GM12878 (cell line): ENCODE results near the gene PTPRD. TPM values are rescaled to one million over a fixed set of nuclear protein-coding genes. Genes with fewer than 3 reads are reported as not detected.

Experiments used
- ATAC-seq: fragments of 200-7000 bp; cut with Tn5 transposase; 3 replicates; pipeline ENCODE4 v1.9.1; 2020; ENCODE audit warnings: mild to moderate bottlenecking, moderate library complexity
- BruUV-seq: library from RNA; stranded (reverse); fragments of 400-500 nt; replicated peaks from 2 replicates; lab custom pipeline; 2021; lab: Mats Ljungman, UMichigan
- CTCF ChIA-PET: fragments of 300-600 bp; sonication (Branson Sonifier 250); formaldehyde crosslinking; extraction: SDS; loops from one replicate; lab custom pipeline; 2021; ENCODE audit warnings: inconsistent platforms; lab: Yijun Ruan, JAX
- POLR2A ChIA-PET: fragments of 350-600 bp; formaldehyde crosslinking; extraction: SDS; loops from one replicate; lab custom pipeline; 2021; ENCODE audit warnings: inconsistent platforms; lab: Charles Lee
- RAD21 ChIA-PET: fragments of 300-600 bp; sonication (Branson Sonifier 250); formaldehyde crosslinking; loops from one replicate; lab custom pipeline; 2023; ENCODE audit warnings: antibody characterized with exemption; ENCODE audit not compliant: unreplicated experiment; lab: Charles Lee
- SMC1A ChIA-PET: fragments of 300-600 bp; sonication (Branson Sonifier 250); formaldehyde crosslinking; loops from one replicate; lab custom pipeline; 2023; ENCODE audit not compliant: unreplicated experiment, uncharacterized antibody; lab: Charles Lee
- DNase-seq: peaks from one replicate; pipeline ENCODE4 v3.0.0-alpha.2; 2011; ENCODE audit warnings: low read depth, low spot score
- FAIRE-seq: peaks from 3 replicates; lab custom pipeline; 2011; peaks lifted over from hg19 to GRCh38; lab: Jason Lieb, UNC
- H2AFZ ChIP-seq: 2 replicates; pipeline ENCODE4 v1.6.0; 2011; ENCODE audit warnings: low read depth, low read length, control low read depth; ENCODE audit not compliant: control insufficient read depth
- H3K27ac ChIP-seq: 2 replicates; pipeline ENCODE4 v1.5.1; 2011; ENCODE audit warnings: control low read depth; ENCODE audit not compliant: control insufficient read depth, insufficient read depth
- H3K27me3 ChIP-seq, 2 experiments: replicated peaks in 1 of 2; 2 replicates each; pipeline versions ENCODE4 v1.6.0 to v1.6.1; 2011; ENCODE audit warnings: low read length in 1 of 2; ENCODE audit not compliant: control insufficient read depth in 2 of 2, insufficient read depth in 2 of 2
- H3K36me3 ChIP-seq, 2 experiments: 2 replicates each; pipeline ENCODE4 v1.5.1; 2011; ENCODE audit warnings: low read length in 1 of 2; ENCODE audit not compliant: control insufficient read depth in 2 of 2, insufficient read depth in 2 of 2
- H3K4me1 ChIP-seq: 2 replicates; pipeline ENCODE4 v1.6.1; 2011; ENCODE audit warnings: mild to moderate bottlenecking, low read length, moderate library complexity, mixed read lengths; ENCODE audit not compliant: control insufficient read depth, insufficient read depth
- H3K4me2 ChIP-seq: 2 replicates; pipeline ENCODE4 v1.6.0; 2011; ENCODE audit warnings: control low read depth; ENCODE audit not compliant: control insufficient read depth, insufficient read depth
- H3K4me3 ChIP-seq: fragments of 200-600 bp; sonication (generic); 2 replicates; pipeline ENCODE4 v1.5.1; 2016
- H3K79me2 ChIP-seq: 2 replicates; pipeline ENCODE4 v1.6.0; 2011; ENCODE audit warnings: low read length; ENCODE audit not compliant: control insufficient read depth, insufficient read depth
- H3K9ac ChIP-seq: 2 replicates; pipeline ENCODE4 v1.8.0; 2011; ENCODE audit warnings: low read length, control low read depth, mixed read lengths; ENCODE audit not compliant: control insufficient read depth, insufficient read depth
- H3K9me3 ChIP-seq: replicated peaks from 3 replicates; pipeline ENCODE4 v1.5.1; 2011; ENCODE audit warnings: mild to moderate bottlenecking, low read length; ENCODE audit not compliant: control insufficient read depth, insufficient read depth
- H4K20me1 ChIP-seq: 2 replicates; pipeline ENCODE4 v1.6.0; 2011; ENCODE audit not compliant: control insufficient read depth, insufficient read depth
- BACH1 ChIP-seq: fragments of 450-650 bp; IDR thresholded peaks from 2 replicates; pipeline ENCODE4 v1.6.1; 2017; ENCODE audit warnings: mild to moderate bottlenecking, borderline replicate concordance
- BHLHE40 ChIP-seq, 2 experiments: fragments of 450-650 bp in 1 of 2; IDR thresholded peaks; 2 replicates each; pipeline ENCODE4 v1.6.1; 2011 to 2017; ENCODE audit warnings: low read depth in 2 of 2, borderline replicate concordance in 1 of 2, improper control_type of control experiment in 1 of 2, low read length in 1 of 2, mild to moderate bottlenecking in 1 of 2
- CBFB ChIP-seq: IDR thresholded peaks from 2 replicates; pipeline ENCODE4 v1.6.1; 2016; ENCODE audit warnings: antibody characterized with exemption, low read depth
- JUND ChIP-seq: IDR thresholded peaks from 2 replicates; pipeline ENCODE4 v1.6.1; 2012; ENCODE audit warnings: low read depth, mild to moderate bottlenecking, low read length, improper control_type of control experiment, moderate library complexity
- MTA2 ChIP-seq: fragments of 450-650 bp; IDR thresholded peaks from 2 replicates; pipeline ENCODE4 v1.6.1; 2016; ENCODE audit warnings: low read depth, mild to moderate bottlenecking, moderate library complexity
- MXI1 ChIP-seq: fragments of 150-350 bp; IDR thresholded peaks from 2 replicates; pipeline ENCODE4 v1.6.1; 2011; ENCODE audit warnings: low read depth, mild to moderate bottlenecking, inconsistent platforms, low read length, improper control_type of control experiment
- MYC ChIP-seq: IDR thresholded peaks from 2 replicates; pipeline ENCODE4 v1.6.1; 2011; ENCODE audit warnings: mild to moderate bottlenecking, low read length, moderate library complexity, inconsistent platforms; ENCODE audit not compliant: insufficient read depth, insufficient replicate concordance, insufficient read length, severe bottlenecking
- TAF1 ChIP-seq: IDR thresholded peaks from 2 replicates; pipeline ENCODE4 v1.6.1; 2011; ENCODE audit warnings: mild to moderate bottlenecking, low read depth, low read length, borderline replicate concordance
- USF1 ChIP-seq: IDR thresholded peaks from 2 replicates; pipeline ENCODE4 v1.6.1; 2011; ENCODE audit warnings: borderline replicate concordance, low read depth, mild to moderate bottlenecking, moderate library complexity, mixed read lengths, low read length; ENCODE audit not compliant: insufficient read depth; ENCODE audit errors: extremely low read length
- ZNF274 ChIP-seq: IDR thresholded peaks from one replicate; pipeline ENCODE4 v1.8.0; 2011; ENCODE audit not compliant: insufficient read length, insufficient read depth
- WGBS: methylation state at CpG from one replicate; pipeline ENCODE4 v1.1.6; 2016; ENCODE audit warnings: low lambda C conversion rate; ENCODE audit not compliant: insufficient replicate concordance, insufficient coverage; ENCODE audit errors: missing lambda C conversion rate; 5-methylcytosine and 5-hydroxymethylcytosine counted together
- in situ Hi-C: fragments of 300-500 bp; cut with MboI; formaldehyde crosslinking; loops from 9 replicates; pipeline ENCODE4 v1.14.3; 2018; ENCODE audit warnings: mixed read lengths
- intact Hi-C: fragments of 100-400 bp; cut with micrococcal nuclease; formaldehyde crosslinking; loops from one replicate; pipeline ENCODE4 v1.14.2; 2022; ENCODE audit not compliant: unreplicated experiment
- polyA plus RNA-seq, 11 experiments: library from polyadenylated mRNA; depleted of rRNA in 4 of 11; unstranded in 6 of 11; stranded (reverse) in 5 of 11; fragments of >200 nt; fragmentation: Nextera tagmentation in 4 of 11; fragmentation: Illumina TruSeq in 1 of 11; extraction: Ambion mirVana in 4 of 11; extraction: Trizol in 1 of 11; gene quantifications; 1 replicate in 1 of 11; 2 replicates in 10 of 11; pipeline versions ENCODE4 v1.2.1 to v1.2.3, GENCODE V29; 2011 to 2016; ENCODE audit warnings: inconsistent platforms in 2 of 11, missing spikeins in 2 of 11, low read depth in 1 of 11
- total RNA-seq, 4 experiments: library from RNA; depleted of rRNA in 3 of 4; stranded (reverse); fragments of >200 nt in 3 of 4; fragmentation: Illumina TruSeq in 1 of 4; extraction: Trizol in 1 of 4; gene quantifications; 2 replicates each; pipeline versions ENCODE4 v1.2.1 to v1.2.3, GENCODE V29; 2013 to 2021
- TF ChIP-seq, protein P1 (sequence below): fragments of 450-650 bp; IDR thresholded peaks from 2 replicates; pipeline ENCODE4 v1.6.1; 2017; ENCODE audit warnings: mild to moderate bottlenecking, moderate library complexity

The PTPRD gene
- total and polyA plus RNA-seq, 10 of the 15 experiments (the other 5 are each of a cell fraction or from before 2014, with no cell fraction given), result under 0.01 to 0.05 (median 0.01) TPM; not detected in 7

DNA sequence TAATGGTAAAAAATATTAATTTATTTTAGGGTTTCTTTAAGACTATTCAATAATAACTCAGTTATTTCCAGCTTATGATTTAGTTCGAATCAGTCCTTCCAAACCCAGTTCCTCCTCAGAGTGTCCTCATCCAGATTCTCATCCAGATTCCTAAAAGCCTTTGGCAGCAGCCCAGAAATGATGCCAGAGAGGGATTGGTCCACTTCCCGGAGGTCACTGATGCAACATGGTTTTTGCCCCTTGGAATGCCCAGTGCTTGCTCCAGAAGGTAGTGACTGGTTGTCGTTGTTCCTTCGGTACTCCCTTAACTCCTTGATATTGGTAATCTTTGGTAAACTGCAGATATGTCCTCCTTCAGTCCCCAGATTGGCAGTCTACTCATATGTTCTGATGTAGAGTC, 2320.1 kb downstream of the PTPRD start (continued):
- no peak for TF ChIP-seq ZNF274
- TF ChIP-seq TAF1, result no peak
- no peak for TF ChIP-seq BACH1
- TF ChIP-seq MTA2, result no peak
- no peak for TF ChIP-seq MYC
- no peak for TF ChIP-seq USF1
- no peak for TF ChIP-seq MXI1

- no TSS peak for BruUV-seq
- in situ Hi-C loops (no loop called here), intact Hi-C loops (no loop called here)
- H3K27me3 ChIP-seq, result no peaks in the 10 kb centered on the region
- H3K79me2 ChIP-seq, result no peaks in the 10 kb centered on the region
- no peak overlapping the region for H3K4me3 ChIP-seq
- no peak for TF ChIP-seq CBFB
- TF ChIP-seq JUND, result no peak
- TF ChIP-seq BHLHE40 (IDR thresholded peaks at IDR 0.05; ENCODE audit: borderline replicate concordance in 1 of 2, low read depth in 2 of 2, low read length in 1 of 2), result no peak
- TF ChIP-seq, protein P1, sequence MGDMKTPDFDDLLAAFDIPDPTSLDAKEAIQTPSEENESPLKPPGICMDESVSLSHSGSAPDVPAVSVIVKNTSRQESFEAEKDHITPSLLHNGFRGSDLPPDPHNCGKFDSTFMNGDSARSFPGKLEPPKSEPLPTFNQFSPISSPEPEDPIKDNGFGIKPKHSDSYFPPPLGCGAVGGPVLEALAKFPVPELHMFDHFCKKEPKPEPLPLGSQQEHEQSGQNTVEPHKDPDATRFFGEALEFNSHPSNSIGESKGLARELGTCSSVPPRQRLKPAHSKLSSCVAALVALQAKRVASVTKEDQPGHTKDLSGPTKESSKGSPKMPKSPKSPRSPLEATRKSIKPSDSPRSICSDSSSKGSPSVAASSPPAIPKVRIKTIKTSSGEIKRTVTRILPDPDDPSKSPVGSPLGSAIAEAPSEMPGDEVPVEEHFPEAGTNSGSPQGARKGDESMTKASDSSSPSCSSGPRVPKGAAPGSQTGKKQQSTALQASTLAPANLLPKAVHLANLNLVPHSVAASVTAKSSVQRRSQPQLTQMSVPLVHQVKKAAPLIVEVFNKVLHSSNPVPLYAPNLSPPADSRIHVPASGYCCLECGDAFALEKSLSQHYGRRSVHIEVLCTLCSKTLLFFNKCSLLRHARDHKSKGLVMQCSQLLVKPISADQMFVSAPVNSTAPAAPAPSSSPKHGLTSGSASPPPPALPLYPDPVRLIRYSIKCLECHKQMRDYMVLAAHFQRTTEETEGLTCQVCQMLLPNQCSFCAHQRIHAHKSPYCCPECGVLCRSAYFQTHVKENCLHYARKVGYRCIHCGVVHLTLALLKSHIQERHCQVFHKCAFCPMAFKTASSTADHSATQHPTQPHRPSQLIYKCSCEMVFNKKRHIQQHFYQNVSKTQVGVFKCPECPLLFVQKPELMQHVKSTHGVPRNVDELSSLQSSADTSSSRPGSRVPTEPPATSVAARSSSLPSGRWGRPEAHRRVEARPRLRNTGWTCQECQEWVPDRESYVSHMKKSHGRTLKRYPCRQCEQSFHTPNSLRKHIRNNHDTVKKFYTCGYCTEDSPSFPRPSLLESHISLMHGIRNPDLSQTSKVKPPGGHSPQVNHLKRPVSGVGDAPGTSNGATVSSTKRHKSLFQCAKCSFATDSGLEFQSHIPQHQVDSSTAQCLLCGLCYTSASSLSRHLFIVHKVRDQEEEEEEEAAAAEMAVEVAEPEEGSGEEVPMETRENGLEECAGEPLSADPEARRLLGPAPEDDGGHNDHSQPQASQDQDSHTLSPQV, result no peak
- no peaks in the 10 kb centered on the region for H4K20me1 ChIP-seq
- no peaks in the 10 kb centered on the region for H3K9me3 ChIP-seq
- no peaks in the 10 kb centered on the region for H3K36me3 ChIP-seq
- CTCF ChIA-PET, result no interaction called here
- no peaks in the 10 kb centered on the region for H3K4me1 ChIP-seq
- H3K27ac ChIP-seq, result no peak overlapping the region
- RAD21 ChIA-PET, result no interaction called here
- H3K4me2 ChIP-seq, result no peak overlapping the region
- SMC1A ChIA-PET, result interaction anchor here (1.2 kb wide), 1 partner anchor 9 kb away, joined by 3 read pairs; no protein-coding TSS in a partner anchor
- H3K9ac ChIP-seq, result no peak overlapping the region
- POLR2A ChIA-PET, result no interaction called here
- H2AFZ ChIP-seq, result no peak overlapping the region
- no peak for ATAC-seq
- DNase-seq, result no peak
- WGBS, result 0% methylated on average over 2 of the region's 2 CpGs
- no peak for FAIRE-seq
These were observed 2323.1 kb downstream of the PTPRD start for GRCh38 chr9:8289681-8290080.
